Stomach (tissue), 9 donors: ENCODE measurements around the gene RPL12. TPM values are rescaled to one million over a fixed set of nuclear protein-coding genes. Genes with fewer than 3 reads are reported as not detected.

Experiments
- DNase-seq, 2 donors: peaks; one replicate each; pipeline versions ENCODE4 v3.0.0 to v3.0.0-alpha.2; 2013 to 2019
- H3K27ac ChIP-seq, 5 donors: fragments of 200-600 bp in 4 of 5; sonication (generic) in 4 of 5; one replicate each; pipeline ENCODE4 v1.5.1; 2013 to 2019; ENCODE audit warnings: mild to moderate bottlenecking in 1 of 5, moderate library complexity in 1 of 5
- H3K27me3 ChIP-seq, 3 donors: fragments of 200-600 bp; sonication (generic); one replicate each; pipeline ENCODE4 v1.5.1; 2017 to 2019; ENCODE audit warnings: mixed run types in 1 of 3
- H3K36me3 ChIP-seq, 4 donors: fragments of 200-600 bp; sonication (generic); 1 replicate in 3 of 4; 2 replicates in 1 of 4; pipeline ENCODE4 v1.5.1; 2016 to 2019
- H3K4me1 ChIP-seq, 4 donors: fragments of 200-600 bp; sonication (generic); one replicate each; pipeline ENCODE4 v1.5.1; 2016 to 2019
- H3K4me3 ChIP-seq, 4 donors: fragments of 200-600 bp; sonication (generic) in 3 of 4; one replicate each; pipeline ENCODE4 v1.5.1; 2016 to 2019; ENCODE audit warnings: mild to moderate bottlenecking in 1 of 4
- H3K9me3 ChIP-seq, 4 donors: fragments of 200-600 bp; sonication (generic); one replicate each; pipeline ENCODE4 v1.5.1; 2016 to 2019
- EP300 ChIP-seq: sonication (generic); formaldehyde crosslinking; IDR thresholded peaks from one replicate; pipeline ENCODE4 v1.6.1; 2017; ENCODE audit warnings: antibody characterized with exemption
- POLR2A ChIP-seq, 4 donors: fragments of 450-650 bp; IDR thresholded peaks; one replicate each; pipeline ENCODE4 v1.6.1; 2016; ENCODE audit warnings: antibody characterized with exemption in 4 of 4, control low read depth in 2 of 4, mild to moderate bottlenecking in 1 of 4, moderate library complexity in 1 of 4
- POLR2AphosphoS5 ChIP-seq, 3 donors: sonication (generic); formaldehyde crosslinking; IDR thresholded peaks; one replicate each; pipeline ENCODE4 v1.6.1; 2016; ENCODE audit warnings: antibody characterized with exemption in 3 of 3
- WGBS, 5 donors: extraction: QIAGEN DNeasy Blood & Tissue Kit in 3 of 5; methylation state at CpG; one replicate each; pipeline versions ENCODE4 v1.1.5 to v1.1.7; 2013 to 2018; 5-methylcytosine and 5-hydroxymethylcytosine counted together
- intact Hi-C: fragments of 100-400 bp; cut with DNase I; formaldehyde crosslinking; loops from one replicate; pipeline ENCODE4 v1.15.1; 2023; ENCODE audit warnings: low total_unique reads
- polyA plus RNA-seq, 3 donors: library from polyadenylated mRNA; stranded (reverse); fragments of 200-250 nt; gene quantifications; one replicate each; pipeline ENCODE4 v1.2.3, GENCODE V29; 2013
- total RNA-seq, 5 donors: library from RNA; depleted of rRNA; stranded (reverse); fragments of >200 nt; gene quantifications; one replicate each; pipeline versions ENCODE4 v1.1.0 to v1.2.3, GENCODE V29; 2014 to 2016
- TF ChIP-seq, protein P1 (sequence below), 7 experiments: fragments of 450-650 bp in 4 of 7; fragments of 200-600 bp in 3 of 7; sonication (generic) in 3 of 7; IDR thresholded peaks; one replicate each; pipeline ENCODE4 v1.5.1; 2016 to 2019; ENCODE audit warnings: antibody characterized with exemption in 7 of 7, control low read depth in 2 of 7, mild to moderate bottlenecking in 1 of 7
- donor health status: healthy with polysubstance abuse.
- donor health status: Bipolar disorder and iron deficiency.
- donor health status: healthy.

RPL12 gene
- total and polyA plus RNA-seq, 8 donors = 187 to 4,806 (median 1,566) TPM

DNA sequence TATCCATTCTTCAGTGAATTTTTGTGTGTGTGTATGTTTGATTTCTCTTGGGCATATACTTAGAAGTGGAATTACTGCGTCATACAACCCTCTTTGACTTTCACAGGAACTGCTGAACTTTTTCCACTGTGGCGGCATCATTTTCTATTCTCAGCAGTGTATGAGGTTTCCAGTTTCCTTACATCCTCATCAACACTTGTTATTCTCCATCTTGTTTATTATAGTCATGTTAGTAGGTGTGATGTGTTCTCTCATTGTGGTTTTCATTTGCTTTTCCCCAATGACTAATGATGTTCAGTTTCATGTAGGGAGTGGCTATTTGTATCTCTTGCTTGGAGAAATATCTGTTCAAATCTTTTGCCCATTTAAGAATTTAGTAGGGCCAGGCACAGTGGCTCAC lies 24.4 kb downstream of the RPL12 start:
- Histone ChIP-seq H3K27me3 (no peaks in the 10 kb centered on the region), H3K4me3 (no peak overlapping the region), H3K4me1 (peaks cover 16 to 46% (median 40%) of the 10 kb centered on the region in 4 donors), H3K36me3 (peaks cover 18 to 38% (median 31%) of the 10 kb centered on the region in 4 donors), H3K27ac (no peak overlapping the region), H3K9me3 (no peaks in the 10 kb centered on the region)
- no peak for DNase-seq
- WGBS, 5 donors = 86 to 95% (median 92%) methylated on average over 2 of the region's 2 CpGs
- intact Hi-C loops = no loop called here
- TF ChIP-seq, protein P1, sequence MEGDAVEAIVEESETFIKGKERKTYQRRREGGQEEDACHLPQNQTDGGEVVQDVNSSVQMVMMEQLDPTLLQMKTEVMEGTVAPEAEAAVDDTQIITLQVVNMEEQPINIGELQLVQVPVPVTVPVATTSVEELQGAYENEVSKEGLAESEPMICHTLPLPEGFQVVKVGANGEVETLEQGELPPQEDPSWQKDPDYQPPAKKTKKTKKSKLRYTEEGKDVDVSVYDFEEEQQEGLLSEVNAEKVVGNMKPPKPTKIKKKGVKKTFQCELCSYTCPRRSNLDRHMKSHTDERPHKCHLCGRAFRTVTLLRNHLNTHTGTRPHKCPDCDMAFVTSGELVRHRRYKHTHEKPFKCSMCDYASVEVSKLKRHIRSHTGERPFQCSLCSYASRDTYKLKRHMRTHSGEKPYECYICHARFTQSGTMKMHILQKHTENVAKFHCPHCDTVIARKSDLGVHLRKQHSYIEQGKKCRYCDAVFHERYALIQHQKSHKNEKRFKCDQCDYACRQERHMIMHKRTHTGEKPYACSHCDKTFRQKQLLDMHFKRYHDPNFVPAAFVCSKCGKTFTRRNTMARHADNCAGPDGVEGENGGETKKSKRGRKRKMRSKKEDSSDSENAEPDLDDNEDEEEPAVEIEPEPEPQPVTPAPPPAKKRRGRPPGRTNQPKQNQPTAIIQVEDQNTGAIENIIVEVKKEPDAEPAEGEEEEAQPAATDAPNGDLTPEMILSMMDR (IDR thresholded peaks at IDR 0.05) = no peak
- TF ChIP-seq EP300 (no peak), POLR2A (IDR thresholded peaks at IDR 0.05) (no peak), POLR2AphosphoS5 (IDR thresholded peaks at IDR 0.05) (no peak)

DNA sequence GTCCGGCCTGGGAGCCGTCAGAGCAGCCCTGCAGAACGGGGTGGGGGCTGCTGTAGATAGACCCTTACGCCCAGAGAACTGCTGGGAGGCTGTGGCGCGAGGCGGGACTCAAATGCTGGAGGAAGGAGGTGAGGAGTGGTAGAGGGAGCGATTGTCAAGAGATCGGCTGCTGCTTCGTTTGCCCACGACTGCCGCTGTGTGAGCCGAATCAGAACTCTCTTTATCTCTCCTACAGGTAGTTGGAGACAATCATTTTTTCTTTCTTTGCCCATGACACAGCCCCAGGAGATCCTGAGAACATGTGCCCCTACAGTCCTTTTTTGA lies 26.6 kb downstream of the RPL12 start:
- peaks cover 16 to 65% (median 44%) of the 10 kb centered on the region in 4 donors for H3K4me1 ChIP-seq
- no peaks in the 10 kb centered on the region for H3K9me3 ChIP-seq
- H3K27ac ChIP-seq = peak overlapping the region; percentile 80 to 94 (median 92)
- intact Hi-C loops = no loop called here
- H3K36me3 ChIP-seq = peaks cover 9 to 17% (median 15%) of the 10 kb centered on the region in 4 donors
- 0 to 1% (median 0%) methylated on average over 12 to 13 of the region's 13 CpGs for WGBS, 5 donors
- no peak for DNase-seq
- H3K4me3 ChIP-seq = peak overlapping the region; percentile 86 to 98 (median 92)
- TF ChIP-seq, protein P1 (IDR thresholded peaks at IDR 0.05) = no peak
- TF ChIP-seq EP300 (no peak), POLR2AphosphoS5 (IDR thresholded peaks at IDR 0.05) (no peak), POLR2A (IDR thresholded peaks at IDR 0.05) (no peak)
- H3K27me3 ChIP-seq = no peaks in the 10 kb centered on the region

DNA sequence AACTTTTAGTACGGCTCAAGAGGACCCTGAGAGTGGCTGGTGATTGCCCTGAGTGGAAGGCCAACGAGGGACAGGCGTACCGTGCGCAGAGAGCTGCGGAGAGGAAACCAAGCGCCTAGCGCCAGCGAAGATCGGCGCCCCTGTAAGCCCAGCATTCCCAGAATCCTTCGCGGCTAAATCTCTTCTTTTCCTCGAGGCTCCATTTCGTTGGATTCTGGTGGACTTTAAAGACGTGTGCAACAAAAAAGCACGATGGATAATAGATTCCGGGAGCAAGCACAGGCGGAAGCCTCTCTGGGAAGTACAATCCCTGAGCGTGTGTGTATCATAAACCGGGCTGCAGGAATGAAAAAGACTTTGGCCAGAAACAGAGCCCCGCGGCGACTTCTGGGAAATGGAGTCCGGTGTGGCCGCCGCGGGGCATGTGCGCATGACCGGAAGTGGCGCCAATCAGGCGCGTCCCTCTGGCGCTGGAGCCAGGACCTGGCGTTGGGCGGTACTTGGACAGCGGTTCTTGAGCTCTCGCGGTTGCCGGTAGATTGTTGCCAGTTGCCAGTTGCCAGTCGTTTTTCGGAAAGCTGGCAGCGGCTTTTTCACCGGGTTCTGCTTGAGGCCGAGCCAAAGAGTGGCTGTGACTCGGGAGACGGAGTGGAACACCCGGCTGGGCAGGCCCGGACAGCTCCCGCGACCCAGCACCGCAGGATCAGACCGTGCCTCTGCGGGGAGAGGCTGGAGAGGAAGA lies 27.1 kb downstream of the RPL12 start, which contains the start of gene ZNF79:
Gene ZNF79 (plus strand): TSS at position 449 of the 742 bp plus-strand sequence. CDS start 406 bp downstream, outside the sequence.
- TF ChIP-seq POLR2AphosphoS5 (IDR thresholded peaks at IDR 0.05) (peak; percentile 70 to 92 (median 79)), EP300 (no peak)
- Histone ChIP-seq H3K4me3 (peak within 1 kb of the TSS; percentile 86 to 98 (median 92)), H3K9me3 (no peaks in the 10 kb centered on the region), H3K36me3 (peaks cover 5 to 12% (median 10%) of the 10 kb centered on the region in 4 donors), H3K27me3 (no peaks in the 10 kb centered on the region), H3K27ac (peak within 1 kb of the TSS; percentile 80 to 94 (median 92)), H3K4me1 (peaks cover 16 to 66% (median 44%) of the 10 kb centered on the region in 4 donors)
- DNase-seq = peak; percentile 95 to 98
- 0 to 1% (median 0%) methylated on average over 42 to 54 of the region's 54 CpGs for WGBS, 5 donors
- intact Hi-C loops = no loop called here

DNA sequence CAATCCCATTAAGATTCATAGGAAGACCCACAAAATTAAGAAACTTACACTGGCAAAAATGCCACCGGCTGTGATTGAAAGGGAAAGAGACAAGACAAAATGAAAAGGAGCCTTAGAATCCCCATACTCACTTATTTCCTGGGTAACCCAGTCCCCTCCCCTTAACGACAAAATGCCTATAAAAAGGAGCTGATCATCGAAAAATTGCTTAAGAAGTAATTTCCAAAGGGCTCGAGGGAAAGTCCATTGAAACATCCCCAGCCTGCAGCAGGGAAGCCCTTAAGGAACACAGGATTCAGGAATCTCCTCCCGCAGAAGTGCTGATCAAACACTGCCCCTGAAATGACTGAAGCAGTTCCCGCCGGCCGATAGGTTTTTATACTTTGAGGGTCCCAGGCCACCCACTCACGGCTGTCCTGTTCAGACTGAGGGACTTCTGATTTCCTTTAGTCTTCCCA lies 27.7 kb downstream of the RPL12 start:
- no peaks in the 10 kb centered on the region for H3K27me3 ChIP-seq
- H3K4me1 ChIP-seq = peaks cover 16 to 67% (median 44%) of the 10 kb centered on the region in 4 donors
- WGBS, 5 donors = 0 to 2% (median 0%) methylated on average over 9 of the region's 9 CpGs
- no peaks in the 10 kb centered on the region for H3K9me3 ChIP-seq
- TF ChIP-seq POLR2A (IDR thresholded peaks at IDR 0.05) (no peak), POLR2AphosphoS5 (IDR thresholded peaks at IDR 0.05) (no peak), EP300 (no peak)
- TF ChIP-seq, protein P1 (IDR thresholded peaks at IDR 0.05) = no peak
- H3K36me3 ChIP-seq = peaks cover 0 to 8% (median 4%) of the 10 kb centered on the region in 4 donors
- peak overlapping the region; percentile 86 to 98 (median 92) for H3K4me3 ChIP-seq
- intact Hi-C loops = no loop called here
- H3K27ac ChIP-seq = peak overlapping the region; percentile 80 to 94 (median 92)
- no peak for DNase-seq
